Subcutaneous abdominal adipose tissue (tissue), 5 donors: Measurements from ENCODE around the gene STK11IP.

ENCODE experiments used
- H3K27ac ChIP-seq: one replicate; pipeline ENCODE4 v1.7.0; 2013; ENCODE audit warnings: low read depth, mild to moderate bottlenecking, inconsistent platforms, low read length, moderate library complexity
- H3K27me3 ChIP-seq, 5 donors: one replicate each; pipeline ENCODE4 v1.7.0; 2013; ENCODE audit warnings: low read length in 5 of 5, inconsistent platforms in 1 of 5; ENCODE audit not compliant: control insufficient read depth in 5 of 5, insufficient read depth in 4 of 5
- H3K36me3 ChIP-seq, 5 donors: one replicate each; pipeline ENCODE4 v1.7.0; 2013; ENCODE audit warnings: low read length in 5 of 5; ENCODE audit not compliant: control insufficient read depth in 5 of 5, insufficient read depth in 5 of 5
- H3K4me1 ChIP-seq, 5 donors: one replicate each; pipeline ENCODE4 v1.7.0; 2013; ENCODE audit warnings: low read length in 5 of 5, mild to moderate bottlenecking in 3 of 5, moderate library complexity in 1 of 5; ENCODE audit not compliant: control insufficient read depth in 5 of 5, insufficient read depth in 5 of 5
- H3K4me3 ChIP-seq, 5 donors: one replicate each; pipeline ENCODE4 v1.7.0; 2013; ENCODE audit warnings: low read length in 5 of 5, low read depth in 1 of 5
- H3K9ac ChIP-seq, 5 donors: one replicate each; pipeline ENCODE4 v1.7.0; 2013; ENCODE audit warnings: low read length in 5 of 5, mild to moderate bottlenecking in 4 of 5, moderate library complexity in 3 of 5
- H3K9me3 ChIP-seq, 5 donors: one replicate each; pipeline ENCODE4 v1.7.0; 2013; ENCODE audit warnings: low read length in 5 of 5; ENCODE audit not compliant: control insufficient read depth in 5 of 5
- donor health status: healthy.
- donor health status: healthy.
- donor health status: healthy.
- donor health status: healthy.
- donor health status: healthy.

The STK11IP gene

DNA sequence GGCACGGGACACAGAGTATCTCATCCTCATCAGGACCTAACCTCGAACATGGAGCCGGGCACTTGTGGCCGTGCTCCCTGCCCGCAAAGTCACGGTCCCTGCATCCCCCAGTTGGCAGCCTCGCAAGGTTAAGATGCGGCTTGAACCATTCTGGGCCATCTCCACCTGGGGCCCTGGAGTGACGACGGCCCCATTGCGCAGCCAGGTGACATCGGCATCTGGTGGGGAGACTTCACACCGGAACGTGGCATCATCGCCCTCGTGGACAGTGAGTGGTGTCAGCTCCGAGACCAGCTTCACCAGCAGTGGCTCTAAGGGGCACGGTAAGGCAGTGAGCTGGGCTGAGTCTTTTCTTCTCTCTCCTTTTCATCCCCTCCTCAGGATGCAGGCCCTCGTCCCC lies 41.2 kb upstream of the STK11IP start:
- no peak overlapping the region for H3K9ac ChIP-seq
- no peak overlapping the region for H3K27ac ChIP-seq
- peaks cover 0 to 18% (median 16%) of the 10 kb centered on the region in 5 donors for H3K4me1 ChIP-seq
- H3K27me3 ChIP-seq, result peaks cover 0 to 23% (median 19%) of the 10 kb centered on the region in 5 donors
- no peaks in the 10 kb centered on the region for H3K9me3 ChIP-seq
- H3K36me3 ChIP-seq, result peaks cover 0 to 11% (median 6%) of the 10 kb centered on the region in 5 donors
- no peak overlapping the region for H3K4me3 ChIP-seq

DNA sequence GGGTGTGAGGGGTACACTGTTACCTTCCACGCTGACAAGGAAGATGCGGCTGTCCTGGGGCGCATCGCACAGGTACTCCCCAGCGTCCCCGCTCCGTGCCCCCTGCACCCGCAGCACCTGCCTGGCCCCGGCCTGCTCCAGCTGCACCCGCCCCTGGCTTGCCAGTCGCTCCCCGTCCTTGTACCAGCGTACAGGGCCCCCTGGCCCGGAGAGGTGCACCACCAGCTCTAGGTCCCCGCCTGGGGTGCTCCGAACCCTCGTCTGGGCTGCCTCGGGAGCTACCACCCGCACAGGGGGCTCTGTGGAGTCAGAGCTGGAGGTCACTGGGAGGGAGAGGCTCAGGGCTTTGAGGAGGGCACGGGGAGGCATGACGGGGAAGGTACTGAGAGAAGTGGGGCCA lies 40.3 kb upstream of the STK11IP start:
- H3K27me3 ChIP-seq, result peaks cover 0 to 16% (median 15%) of the 10 kb centered on the region in 5 donors
- H3K4me1 ChIP-seq, result peaks cover 0 to 12% (median 9%) of the 10 kb centered on the region in 5 donors
- H3K4me3 ChIP-seq, result no peak overlapping the region
- H3K36me3 ChIP-seq, result peaks cover 0 to 11% (median 9%) of the 10 kb centered on the region in 5 donors
- H3K9me3 ChIP-seq, result no peaks in the 10 kb centered on the region
- H3K27ac ChIP-seq, result no peak overlapping the region
- no peak overlapping the region for H3K9ac ChIP-seq

DNA sequence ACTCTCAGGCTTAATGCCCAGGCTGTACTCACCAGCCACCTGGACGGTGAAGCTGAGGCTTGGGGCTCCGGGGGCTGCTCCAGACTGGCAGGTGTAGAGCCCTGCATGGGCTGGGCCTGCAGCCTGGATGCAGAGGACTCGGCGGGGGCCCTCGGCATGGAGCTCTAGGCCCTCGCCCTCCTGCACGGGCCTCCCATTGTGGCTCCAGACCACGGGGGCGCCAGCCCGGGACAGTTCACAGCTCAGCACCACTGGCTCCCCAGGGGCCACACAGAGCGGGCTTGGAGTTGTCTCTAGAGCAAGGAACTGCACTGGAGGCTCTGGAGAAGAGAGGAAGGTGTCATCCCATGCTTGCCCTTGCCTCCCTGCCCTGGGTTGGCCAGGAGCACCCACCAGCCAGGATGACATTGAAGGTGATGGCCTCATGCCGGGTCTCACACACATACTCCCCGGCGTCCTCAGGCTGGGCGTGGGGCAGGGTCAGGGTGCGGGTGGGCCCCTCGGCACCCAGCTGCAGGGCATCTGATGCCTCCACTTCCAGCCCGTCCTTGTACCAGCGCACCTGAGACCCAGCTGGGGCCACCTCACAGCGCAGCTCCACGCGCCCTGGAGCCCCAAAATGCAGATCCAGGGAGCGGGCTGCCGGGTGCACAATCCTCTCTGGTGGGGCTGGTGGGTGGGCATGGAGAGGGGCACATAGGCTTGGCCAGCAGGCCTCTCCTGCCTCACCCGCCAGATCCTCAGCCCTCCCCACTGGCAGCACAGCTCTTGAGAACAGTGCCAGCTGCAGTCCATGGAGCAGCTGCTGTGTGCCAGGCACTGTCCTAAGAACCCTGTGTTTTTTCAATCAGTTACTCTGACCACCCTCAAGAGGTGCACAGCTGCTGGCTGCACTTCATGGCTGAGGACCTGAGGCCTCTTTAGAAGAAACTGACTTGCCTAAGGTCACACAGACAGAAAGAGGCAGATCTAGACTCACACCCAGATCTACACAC lies 39.6 kb upstream of the STK11IP start:
- H3K36me3 ChIP-seq, result peaks cover 0 to 16% (median 15%) of the 10 kb centered on the region in 5 donors
- H3K9ac ChIP-seq, result no peak overlapping the region
- no peak overlapping the region for H3K4me3 ChIP-seq

DNA sequence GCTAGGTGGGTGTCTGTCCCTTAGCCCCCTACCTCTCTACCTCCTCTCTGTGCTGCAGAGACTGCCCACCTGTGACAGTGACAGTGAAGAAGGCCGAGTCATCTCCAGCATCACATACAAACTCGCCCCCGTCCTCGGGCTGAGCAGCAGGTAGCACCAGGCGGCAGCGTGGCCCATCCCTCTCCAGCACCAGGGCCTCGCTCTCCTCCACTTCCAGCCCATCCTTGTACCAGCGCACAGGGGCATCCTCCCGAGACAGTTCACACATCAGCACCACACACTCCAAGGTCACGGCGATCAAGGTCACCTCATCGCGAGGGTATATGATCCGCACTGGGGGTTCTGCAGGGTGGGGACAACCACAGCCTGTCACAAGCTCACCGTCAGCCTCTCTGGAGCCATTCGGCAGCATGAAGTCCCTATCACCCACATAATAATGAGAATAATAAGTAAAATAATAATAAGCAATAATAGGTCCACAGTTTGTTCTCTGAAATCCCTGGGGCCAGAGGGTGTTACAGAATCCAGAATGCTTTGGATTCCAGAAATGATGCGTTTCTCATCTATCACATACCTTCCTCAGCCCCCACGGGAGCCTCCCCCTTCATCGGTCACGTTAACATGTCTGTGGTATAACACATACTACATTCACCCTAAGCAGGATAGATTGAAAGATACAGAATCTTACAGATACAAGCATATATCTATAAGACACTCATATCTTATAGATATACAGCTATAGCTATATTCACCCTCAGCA lies 38.3 kb upstream of the STK11IP start:
- H3K36me3 ChIP-seq, result peaks cover 0 to 26% (median 20%) of the 10 kb centered on the region in 5 donors

More for the DNA sequence above, 39.6 kb upstream of the STK11IP start:
- H3K27ac ChIP-seq, result no peak overlapping the region
- H3K4me1 ChIP-seq, result peaks cover 0 to 4% (median 2%) of the 10 kb centered on the region in 5 donors
- H3K27me3 ChIP-seq, result peaks cover 0 to 15% (median 11%) of the 10 kb centered on the region in 5 donors
- no peaks in the 10 kb centered on the region for H3K9me3 ChIP-seq

DNA sequence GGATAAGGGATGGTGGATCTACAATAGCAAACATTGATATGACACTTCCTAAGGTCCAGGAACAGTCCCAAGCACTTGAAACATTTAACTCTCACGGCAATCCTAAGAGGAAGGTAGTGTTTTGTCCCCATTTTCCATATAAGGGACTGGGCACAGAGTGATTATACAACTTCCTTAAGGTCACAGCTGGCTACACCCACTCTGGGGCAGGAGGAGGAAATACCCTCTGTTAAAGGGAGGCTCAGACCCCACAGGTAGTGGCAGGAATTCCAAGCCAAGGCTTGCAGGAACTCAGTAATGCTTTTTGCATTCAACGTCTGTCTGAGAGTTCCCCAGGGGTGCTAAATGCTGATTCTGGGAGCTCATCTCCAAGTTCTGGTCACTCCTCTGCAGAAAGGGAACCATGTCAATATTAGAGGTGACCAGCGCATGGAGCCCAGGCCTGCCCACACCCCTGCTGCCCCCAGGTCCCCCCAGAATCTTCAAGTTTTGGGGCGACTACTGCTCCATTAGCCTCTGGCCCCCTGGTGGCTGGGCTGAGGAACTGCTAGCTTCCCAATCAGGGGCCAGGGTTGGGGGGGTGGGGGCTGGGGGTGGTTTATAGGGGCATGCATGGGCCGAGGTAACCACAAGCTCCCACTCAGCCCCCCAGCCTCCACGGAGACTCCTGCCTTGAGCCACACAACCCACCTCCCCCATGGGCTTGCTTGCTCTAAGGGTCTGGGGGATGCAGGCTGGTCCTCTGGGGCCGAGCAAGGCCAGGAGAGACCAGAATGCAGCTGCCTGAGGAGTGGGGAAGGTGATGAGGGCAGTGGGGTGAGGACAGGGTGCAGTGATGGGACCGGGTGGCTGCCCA lies 37.4 kb upstream of the STK11IP start:
- H3K27ac ChIP-seq, result no peak overlapping the region
- H3K4me1 ChIP-seq, result no peaks in the 10 kb centered on the region
- peaks cover 0 to 29% (median 21%) of the 10 kb centered on the region in 5 donors for H3K36me3 ChIP-seq
- H3K9me3 ChIP-seq, result no peaks in the 10 kb centered on the region
- no peak overlapping the region for H3K4me3 ChIP-seq
- H3K27me3 ChIP-seq, result no peaks in the 10 kb centered on the region
- no peak overlapping the region for H3K9ac ChIP-seq

More for the DNA sequence above, 38.3 kb upstream of the STK11IP start:
- no peak overlapping the region for H3K4me3 ChIP-seq
- no peaks in the 10 kb centered on the region for H3K9me3 ChIP-seq
- H3K4me1 ChIP-seq, result no peaks in the 10 kb centered on the region
- H3K9ac ChIP-seq, result no peak overlapping the region
- H3K27ac ChIP-seq, result no peak overlapping the region
- H3K27me3 ChIP-seq, result peaks cover 0 to 3% (median 0%) of the 10 kb centered on the region in 5 donors

DNA sequence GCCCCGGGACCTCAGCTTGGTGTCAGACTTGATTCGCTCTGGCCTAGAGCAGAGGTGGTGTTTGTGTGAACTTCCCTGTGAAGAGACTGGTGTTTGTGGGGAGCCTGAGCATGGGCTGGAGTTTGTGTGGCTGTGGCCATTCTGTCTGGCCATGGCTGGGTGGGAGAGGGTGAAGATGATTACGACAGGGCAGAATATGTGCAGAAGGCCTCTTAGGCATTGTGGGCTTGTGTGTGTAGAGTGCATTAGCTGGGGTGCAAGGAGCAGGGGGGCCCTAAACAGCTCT lies 36.8 kb upstream of the STK11IP start:
- peaks cover 0 to 31% (median 23%) of the 10 kb centered on the region in 5 donors for H3K36me3 ChIP-seq
- no peaks in the 10 kb centered on the region for H3K9me3 ChIP-seq
- H3K27ac ChIP-seq, result no peak overlapping the region
- no peaks in the 10 kb centered on the region for H3K27me3 ChIP-seq
- no peak overlapping the region for H3K9ac ChIP-seq
- H3K4me1 ChIP-seq, result no peaks in the 10 kb centered on the region
- H3K4me3 ChIP-seq, result no peak overlapping the region

DNA sequence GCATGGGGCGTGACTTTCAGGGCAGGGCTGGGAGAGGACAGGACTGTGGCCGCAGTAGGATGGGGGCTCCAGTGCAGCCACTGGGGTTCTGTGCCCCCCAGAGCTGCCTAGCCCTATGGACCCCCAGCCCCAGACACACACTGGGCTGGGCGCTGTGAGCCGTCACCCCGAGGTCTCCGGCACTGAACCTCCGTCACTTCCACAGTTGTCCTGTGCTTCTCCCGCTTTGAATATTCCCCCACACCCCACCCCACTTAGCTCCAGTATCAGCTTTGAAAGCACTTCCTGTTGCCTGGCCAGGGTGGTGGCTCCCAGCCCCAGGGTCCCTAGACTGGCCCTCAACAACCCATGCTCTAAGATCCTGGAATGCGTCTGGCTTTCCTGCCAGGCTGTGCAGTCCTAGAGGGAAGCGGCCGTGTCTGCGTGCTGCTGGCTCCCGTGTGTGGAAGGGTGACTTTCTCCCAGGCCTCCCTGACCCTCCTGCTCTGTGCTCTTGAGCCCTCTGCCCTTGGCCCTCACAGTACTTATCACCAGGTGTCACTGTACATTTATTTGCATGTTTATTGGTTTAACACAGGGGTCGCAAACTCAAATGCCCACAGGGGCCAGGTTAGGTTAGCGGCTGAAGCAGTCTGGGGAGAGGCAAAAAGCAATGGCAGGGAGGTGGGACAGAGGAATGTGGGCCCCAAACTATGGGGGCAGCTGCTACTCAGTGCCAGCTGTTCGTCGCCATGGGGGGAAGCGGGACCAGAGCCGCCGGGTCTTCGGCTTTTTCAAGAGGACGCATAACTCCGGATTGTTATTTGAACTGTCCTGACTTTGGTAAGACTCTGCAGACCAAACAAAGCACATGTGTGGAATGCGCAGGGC lies 36.2 kb upstream of the STK11IP start:
- Histone ChIP-seq H3K27ac (no peak overlapping the region), H3K9ac (no peak overlapping the region), H3K27me3 (no peaks in the 10 kb centered on the region), H3K36me3 (peaks cover 0 to 33% (median 21%) of the 10 kb centered on the region in 5 donors), H3K9me3 (no peaks in the 10 kb centered on the region), H3K4me3 (no peak overlapping the region), H3K4me1 (no peaks in the 10 kb centered on the region)

DNA sequence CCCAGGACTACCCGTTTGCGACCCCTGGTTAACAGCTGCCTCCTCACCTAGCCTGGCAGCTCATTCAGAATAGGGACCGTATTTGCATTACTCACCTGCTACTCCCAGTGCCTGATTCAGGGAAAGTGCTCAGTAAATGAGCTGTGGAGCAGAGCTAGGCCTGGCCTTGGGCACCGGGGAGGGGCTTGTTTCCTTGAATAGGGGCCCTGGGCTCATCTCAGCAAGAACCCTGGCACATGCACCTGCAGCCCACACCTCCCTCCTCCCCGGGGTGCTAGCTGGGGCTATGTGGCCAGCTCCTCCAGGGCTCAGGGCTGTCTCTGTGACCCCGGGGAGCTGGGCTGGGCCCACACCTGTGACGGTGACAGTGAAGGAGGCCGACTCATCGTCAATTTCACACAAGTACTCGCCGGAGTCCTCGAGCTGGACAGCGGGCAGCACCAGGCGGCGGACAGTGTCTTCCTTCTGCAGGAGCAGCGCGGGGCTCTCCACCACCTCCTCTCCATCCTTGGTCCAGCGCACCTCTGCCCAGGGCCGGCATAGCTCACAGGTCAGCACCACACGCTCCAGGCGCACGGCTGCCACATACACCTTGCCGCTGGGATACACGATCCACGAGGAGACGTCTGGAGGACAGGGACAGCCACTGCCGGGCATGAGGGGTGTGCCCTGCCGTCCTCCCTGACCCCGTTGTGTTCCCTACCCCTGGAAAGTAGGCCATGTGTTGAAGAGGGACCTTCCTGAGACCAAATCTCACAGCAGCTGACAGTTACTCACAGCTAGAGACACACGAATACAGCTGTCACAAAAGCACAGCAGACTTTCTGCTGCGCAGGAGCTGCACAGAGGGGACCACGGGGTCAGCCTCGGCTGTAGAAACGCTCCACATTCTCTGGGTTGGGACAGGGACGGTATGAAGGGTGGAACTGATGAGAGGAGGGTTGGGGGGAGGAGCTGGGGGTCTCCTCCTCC lies 35.3 kb upstream of the STK11IP start:
- H3K27ac ChIP-seq, result no peak overlapping the region
- H3K27me3 ChIP-seq, result no peaks in the 10 kb centered on the region
- H3K36me3 ChIP-seq, result peaks cover 0 to 38% (median 25%) of the 10 kb centered on the region in 5 donors
- no peak overlapping the region for H3K4me3 ChIP-seq
- no peaks in the 10 kb centered on the region for H3K4me1 ChIP-seq
- no peaks in the 10 kb centered on the region for H3K9me3 ChIP-seq
- no peak overlapping the region for H3K9ac ChIP-seq
